Inflammatory macrophage treated with lipopolysaccharide for 4 hours (primary cell): ENCODE results near the gene ALG14.
"Not testable (repeated sequence)": the region's sequence is repeated elsewhere in the genome, so short reads cannot be mapped to it uniquely, and the experiment has no call there.

Experiments
- DNase-seq: peaks from one replicate; pipeline ENCODE4 v3.0.0-alpha.2; 2020

Gene ALG14

GRCh38 chr1:95005584-95005983 is 67.2 kb downstream of the ALG14 start:
- no peak for DNase-seq

- no peak for DNase-seq
Observed at GRCh38 chr1:95004013-95004412, 68.7 kb downstream of the ALG14 start.

- DNase-seq: no peak
Observed at GRCh38 chr1:95003433-95003738, 69.4 kb downstream of the ALG14 start.

- no peak for DNase-seq
Observed at GRCh38 chr1:95002540-95003432, 70.0 kb downstream of the ALG14 start.

- no peak for DNase-seq
Observed at GRCh38 chr1:95002164-95002539, 70.6 kb downstream of the ALG14 start.

- no peak for DNase-seq
Observed at GRCh38 chr1:94999456-95000131, 73.2 kb downstream of the ALG14 start.

- no peak for DNase-seq
Observed at GRCh38 chr1:94998748-94999147, 74.0 kb downstream of the ALG14 start.

GRCh38 chr1:94998114-94998513 is 74.6 kb downstream of the ALG14 start:
- no peak for DNase-seq

GRCh38 chr1:94995536-94995935 is 77.2 kb downstream of the ALG14 start:
- not testable (repeated sequence) for DNase-seq

- DNase-seq: no peak
Observed at GRCh38 chr1:94994805-94995204, 77.9 kb downstream of the ALG14 start.

- DNase-seq: no peak
Observed at GRCh38 chr1:94993931-94994645, 78.7 kb downstream of the ALG14 start.

- DNase-seq: no peak
Observed at GRCh38 chr1:94992863-94993563, 79.7 kb downstream of the ALG14 start.

- no peak for DNase-seq
Observed at GRCh38 chr1:94992161-94992560, 80.6 kb downstream of the ALG14 start.

GRCh38 chr1:94989911-94990473 is 82.8 kb downstream of the ALG14 start:
- no peak for DNase-seq

GRCh38 chr1:94989398-94989797 is 83.4 kb downstream of the ALG14 start:
- no peak for DNase-seq

- no peak for DNase-seq
Observed at GRCh38 chr1:94988356-94988755, 84.4 kb downstream of the ALG14 start.

- DNase-seq: no peak
Observed at GRCh38 chr1:94986783-94987182, 86.0 kb downstream of the ALG14 start.

- DNase-seq: no peak
Observed at GRCh38 chr1:94983171-94983739, 89.5 kb downstream of the ALG14 start.

- no peak for DNase-seq
Observed at GRCh38 chr1:94982398-94982797, 90.4 kb downstream of the ALG14 start.

GRCh38 chr1:94981575-94981973 is 91.2 kb downstream of the ALG14 start:
- DNase-seq: no peak

- DNase-seq: no peak
Observed at GRCh38 chr1:94980582-94981574, 91.9 kb downstream of the ALG14 start.
